A549 (cell line): Measurements from ENCODE around the gene ZSCAN12. TPM values are rescaled to one million over a fixed set of nuclear protein-coding genes. Genes with fewer than 3 reads are reported as not detected.
"Not testable (repeated sequence)": the region's sequence is repeated elsewhere in the genome, so short reads cannot be mapped to it uniquely, and the experiment has no call there.

ENCODE experiments used
- ATAC-seq, 2 experiments: fragments of 200-7000 bp in 1 of 2; fragments of >200 bp in 1 of 2; cut with Nextera tagmentation in 1 of 2; cut with Tn5 transposase in 1 of 2; 3 replicates each; pipeline versions ENCODE4 v1.8.0 to v1.9.1; 2018 to 2020; ENCODE audit warnings: mild to moderate bottlenecking in 1 of 2, moderate library complexity in 1 of 2
- CTCF ChIA-PET: fragments of 300-600 bp; sonication (Branson Sonifier 250); formaldehyde crosslinking; extraction: SDS; loops from one replicate; lab custom pipeline; 2021; ENCODE audit warnings: antibody characterized with exemption, inconsistent platforms; lab: Yijun Ruan, JAX
- POLR2A ChIA-PET: fragments of 350-600 bp; formaldehyde crosslinking; extraction: SDS; loops from one replicate; lab custom pipeline; 2021; ENCODE audit warnings: antibody characterized with exemption, inconsistent platforms; lab: Yijun Ruan, JAX
- DNase-seq, 2 experiments: peaks; one replicate each; pipeline versions ENCODE4 v3.0.0 to v3.0.0-alpha.2; 2011 to 2016; ENCODE audit warnings: low read depth in 1 of 2, low spot score in 1 of 2
- FAIRE-seq: peaks from 2 replicates; lab custom pipeline; 2011; peaks lifted over from hg19 to GRCh38; lab: Jason Lieb, UNC
- H3K27ac ChIP-seq, 2 experiments: fragments of >200 bp; sonication (Bioruptor Twin); formaldehyde crosslinking; 3 replicates each; pipeline ENCODE4 v1.5.1; 2016 to 2017
- H3K4me1 ChIP-seq: fragments of >200 bp; sonication (Bioruptor Twin); formaldehyde crosslinking; 3 replicates; pipeline ENCODE4 v1.6.1; 2016
- H3K4me2 ChIP-seq: fragments of >200 bp; sonication (Bioruptor Twin); formaldehyde crosslinking; 3 replicates; pipeline ENCODE4 v1.6.1; 2016
- H3K4me3 ChIP-seq: fragments of >200 bp; sonication (Bioruptor Twin); formaldehyde crosslinking; 3 replicates; pipeline ENCODE4 v1.5.1; 2016
- H3K9me3 ChIP-seq: fragments of >200 bp; sonication (Bioruptor Twin); formaldehyde crosslinking; 3 replicates; pipeline ENCODE4 v1.6.1; 2016
- HOXB5 ChIP-seq: fragments of 250-450 bp; sonication (Bioruptor Pico); IDR thresholded peaks from 2 replicates; pipeline ENCODE4 v1.5.0; 2020; ENCODE audit warnings: mild to moderate bottlenecking, moderate library complexity
- MAFK ChIP-seq: fragments of 450-650 bp; IDR thresholded peaks from 2 replicates; pipeline ENCODE4 v1.6.1; 2014; ENCODE audit not compliant: partially characterized antibody
- NFE2L2 ChIP-seq: fragments of 150-350 bp; conservative IDR thresholded peaks from 2 replicates; pipeline ENCODE4 v1.6.1; 2014; ENCODE audit warnings: low read length
- POLR2AphosphoS2 ChIP-seq: conservative IDR thresholded peaks from 2 replicates; pipeline ENCODE4 v1.6.1; 2012; ENCODE audit warnings: low read length, improper control_type of control experiment, inconsistent platforms
- RNF2 ChIP-seq: fragments of 200-600 bp; sonication (generic); IDR thresholded peaks from 2 replicates; pipeline ENCODE4 v1.6.1; 2016; ENCODE audit warnings: low read depth, mild to moderate bottlenecking, antibody characterized with exemption, moderate library complexity, borderline replicate concordance
- ZNF302 ChIP-seq: fragments of 250-450 bp; sonication (Bioruptor Pico); IDR thresholded peaks from 2 replicates; pipeline ENCODE4 v1.9.0; 2021; ENCODE audit warnings: inconsistent platforms, mild to moderate bottlenecking, moderate library complexity
- WGBS: methylation state at CpG from one replicate; pipeline ENCODE4 v1.1.6; 2017; ENCODE audit errors: missing lambda C conversion rate; 5-methylcytosine and 5-hydroxymethylcytosine counted together
- polyA plus RNA-seq, 4 experiments: library from polyadenylated mRNA; depleted of rRNA in 3 of 4; stranded (reverse); fragments of >200 nt; fragmentation: RNase III in 1 of 4; extraction: RNeasy Plus Mini Kit Qiagen cat#74134 plus additional on column Dnase treatment in 1 of 4; gene quantifications; 2 replicates in 3 of 4; 3 replicates in 1 of 4; pipeline ENCODE4 v1.2.3, GENCODE V29; 2011 to 2017
- TF ChIP-seq, protein P1 (sequence below): fragments of >200 bp; sonication (Bioruptor Twin); formaldehyde crosslinking; IDR thresholded peaks from 3 replicates; pipeline ENCODE4 v1.5.1; 2016
- TF ChIP-seq, protein P2 (sequence below): IDR thresholded peaks from 2 replicates; pipeline ENCODE4 v1.6.1; 2012; ENCODE audit warnings: low read depth, borderline replicate concordance

Gene ZSCAN12
- polyA plus RNA-seq, 2 of the 4 experiments (the other 2 are of a cell fraction) = 1.9 to 3.3 TPM

DNA sequence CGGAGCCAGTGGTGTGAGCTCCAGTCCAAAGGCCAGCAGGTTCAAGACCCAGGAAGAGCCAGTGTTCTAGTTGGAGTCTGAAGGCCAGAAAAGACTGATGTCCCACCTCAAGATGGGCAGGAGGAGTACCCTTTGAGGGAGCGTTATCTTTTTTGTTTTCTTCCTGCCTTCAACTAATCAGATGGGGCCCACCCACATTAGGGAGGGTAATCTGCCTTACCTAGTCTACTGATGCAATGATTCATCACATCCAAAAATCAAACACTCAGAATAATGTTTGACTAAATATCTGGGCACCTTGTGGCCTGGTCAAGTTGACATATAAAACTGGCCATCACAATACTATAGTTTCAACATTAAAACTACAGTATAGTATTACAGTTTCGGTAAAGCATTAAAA lies 30.1 kb downstream of the ZSCAN12 start:
- H3K4me3 ChIP-seq = no peak overlapping the region
- peaks cover 10% of the 10 kb centered on the region; the same call in 2 of the 3 replicates for H3K9me3 ChIP-seq
- ChIA-PET CTCF (no interaction called here), POLR2A (no interaction called here)
- 86% methylated on average over 3 of the region's 3 CpGs for WGBS
- H3K4me2 ChIP-seq = no peak overlapping the region
- DNase-seq (no peak), ATAC-seq (no peak), FAIRE-seq (no peak)
- H3K27ac ChIP-seq = no peak overlapping the region
- no peaks in the 10 kb centered on the region for H3K4me1 ChIP-seq
- TF ChIP-seq POLR2AphosphoS2 (no peak), HOXB5 (CRISPR knock-in tag) (no peak)

DNA sequence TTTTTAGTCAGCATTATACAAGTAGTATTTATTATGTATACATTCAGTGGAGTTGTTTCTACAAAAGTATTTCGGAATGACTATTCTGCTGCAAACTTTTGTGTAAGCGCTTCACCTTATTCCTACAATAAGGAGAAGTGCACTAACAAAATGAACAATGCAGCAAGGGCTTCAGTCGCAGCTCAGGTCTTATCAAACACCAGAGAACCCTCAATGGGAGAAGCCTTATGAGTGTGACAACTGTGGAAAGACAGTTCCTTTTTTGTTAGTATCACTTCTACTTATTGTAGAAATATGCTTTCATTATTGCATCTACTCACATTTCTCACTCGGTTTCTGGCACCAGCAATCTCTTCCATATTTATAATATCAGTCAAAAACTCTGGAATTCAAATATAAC lies 31.0 kb downstream of the ZSCAN12 start:
- FAIRE-seq (no peak), ATAC-seq (no peak), DNase-seq (no peak)
- no peak for TF ChIP-seq RNF2
- no peak overlapping the region for H3K27ac ChIP-seq
- no peaks in the 10 kb centered on the region for H3K4me1 ChIP-seq
- H3K4me2 ChIP-seq = no peak overlapping the region
- H3K9me3 ChIP-seq = peaks cover 10% of the 10 kb centered on the region; the same call in 2 of the 3 replicates
- ChIA-PET CTCF (no interaction called here), POLR2A (no interaction called here)
- 84% methylated on average over 4 of the region's 4 CpGs for WGBS
- no peak overlapping the region for H3K4me3 ChIP-seq

DNA sequence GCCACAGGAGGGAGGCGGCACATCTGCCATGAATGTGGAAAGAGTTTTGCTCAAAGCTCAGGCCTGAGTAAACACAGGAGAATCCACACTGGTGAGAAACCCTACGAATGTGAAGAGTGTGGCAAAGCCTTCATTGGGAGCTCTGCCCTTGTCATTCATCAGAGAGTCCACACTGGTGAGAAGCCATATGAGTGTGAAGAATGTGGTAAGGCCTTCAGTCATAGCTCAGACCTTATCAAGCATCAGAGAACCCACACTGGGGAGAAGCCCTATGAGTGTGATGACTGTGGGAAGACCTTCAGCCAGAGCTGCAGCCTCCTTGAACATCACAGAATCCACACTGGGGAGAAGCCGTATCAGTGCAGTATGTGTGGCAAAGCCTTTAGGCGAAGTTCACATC lies 34.0 kb downstream of the ZSCAN12 start:
- CTCF ChIA-PET = interaction anchor here (1.6 kb wide), 1 partner anchor 9 kb away, joined by 10 read pairs; no protein-coding TSS in a partner anchor
- H3K4me2 ChIP-seq, FAIRE-seq, POLR2A ChIA-PET, H3K4me3 ChIP-seq, ATAC-seq, H3K27ac ChIP-seq, DNase-seq, H3K4me1 ChIP-seq: not testable (repeated sequence)
- H3K9me3 ChIP-seq = peaks cover 10% of the 10 kb centered on the region; the same call in 2 of the 3 replicates
- 80% methylated on average over 4 of the region's 4 CpGs for WGBS

DNA sequence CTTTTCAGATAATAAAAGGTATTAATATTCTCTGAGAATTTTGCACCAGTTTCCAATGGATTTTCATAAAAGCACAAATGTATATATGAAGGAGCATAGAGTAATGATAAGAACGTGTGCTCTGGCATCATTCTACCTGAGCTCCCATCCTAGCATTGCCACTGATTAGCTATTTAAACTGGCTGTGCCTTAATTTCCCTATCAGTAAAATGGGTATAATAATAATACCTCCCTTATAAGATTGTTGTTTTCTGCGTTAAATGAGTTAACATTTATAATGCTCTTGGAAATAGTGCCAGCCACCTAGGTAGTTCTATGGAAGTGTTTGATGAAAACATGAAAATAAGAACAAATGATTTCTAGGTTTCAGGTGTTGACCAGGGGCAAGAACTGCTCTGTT lies 38.6 kb downstream of the ZSCAN12 start:
- ATAC-seq = no peak
- FAIRE-seq = no peak
- TF ChIP-seq, protein P1, sequence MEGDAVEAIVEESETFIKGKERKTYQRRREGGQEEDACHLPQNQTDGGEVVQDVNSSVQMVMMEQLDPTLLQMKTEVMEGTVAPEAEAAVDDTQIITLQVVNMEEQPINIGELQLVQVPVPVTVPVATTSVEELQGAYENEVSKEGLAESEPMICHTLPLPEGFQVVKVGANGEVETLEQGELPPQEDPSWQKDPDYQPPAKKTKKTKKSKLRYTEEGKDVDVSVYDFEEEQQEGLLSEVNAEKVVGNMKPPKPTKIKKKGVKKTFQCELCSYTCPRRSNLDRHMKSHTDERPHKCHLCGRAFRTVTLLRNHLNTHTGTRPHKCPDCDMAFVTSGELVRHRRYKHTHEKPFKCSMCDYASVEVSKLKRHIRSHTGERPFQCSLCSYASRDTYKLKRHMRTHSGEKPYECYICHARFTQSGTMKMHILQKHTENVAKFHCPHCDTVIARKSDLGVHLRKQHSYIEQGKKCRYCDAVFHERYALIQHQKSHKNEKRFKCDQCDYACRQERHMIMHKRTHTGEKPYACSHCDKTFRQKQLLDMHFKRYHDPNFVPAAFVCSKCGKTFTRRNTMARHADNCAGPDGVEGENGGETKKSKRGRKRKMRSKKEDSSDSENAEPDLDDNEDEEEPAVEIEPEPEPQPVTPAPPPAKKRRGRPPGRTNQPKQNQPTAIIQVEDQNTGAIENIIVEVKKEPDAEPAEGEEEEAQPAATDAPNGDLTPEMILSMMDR = no peak
- TF ChIP-seq, protein P2, sequence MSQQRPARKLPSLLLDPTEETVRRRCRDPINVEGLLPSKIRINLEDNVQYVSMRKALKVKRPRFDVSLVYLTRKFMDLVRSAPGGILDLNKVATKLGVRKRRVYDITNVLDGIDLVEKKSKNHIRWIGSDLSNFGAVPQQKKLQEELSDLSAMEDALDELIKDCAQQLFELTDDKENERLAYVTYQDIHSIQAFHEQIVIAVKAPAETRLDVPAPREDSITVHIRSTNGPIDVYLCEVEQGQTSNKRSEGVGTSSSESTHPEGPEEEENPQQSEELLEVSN = no peak
- Histone ChIP-seq H3K4me2 (no peak overlapping the region), H3K4me3 (no peak overlapping the region), H3K9me3 (peaks cover 10% of the 10 kb centered on the region; the same call in 2 of the 3 replicates), H3K27ac (no peak overlapping the region), H3K4me1 (peaks cover 9% of the 10 kb centered on the region)
- WGBS = 93% methylated on average over 2 of the region's 2 CpGs
- ChIA-PET CTCF (no interaction called here), POLR2A (no interaction called here)
- DNase-seq = no peak

DNA sequence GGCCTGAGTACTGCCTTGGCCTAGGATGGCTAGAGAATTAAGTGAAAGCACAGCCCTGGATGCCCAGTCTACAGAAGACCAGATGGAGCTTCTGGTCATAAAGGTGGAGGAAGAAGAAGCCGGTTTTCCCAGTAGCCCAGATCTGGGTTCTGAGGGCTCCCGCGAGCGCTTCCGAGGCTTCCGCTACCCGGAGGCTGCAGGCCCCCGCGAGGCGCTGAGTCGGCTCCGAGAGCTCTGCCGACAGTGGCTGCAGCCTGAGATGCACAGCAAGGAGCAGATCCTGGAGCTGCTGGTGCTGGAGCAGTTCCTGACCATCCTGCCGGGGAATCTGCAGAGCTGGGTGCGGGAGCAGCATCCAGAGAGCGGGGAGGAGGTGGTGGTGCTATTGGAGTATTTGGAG lies 40.0 kb downstream of the ZSCAN12 start:
- POLR2A ChIA-PET = not testable (repeated sequence)

DNA sequence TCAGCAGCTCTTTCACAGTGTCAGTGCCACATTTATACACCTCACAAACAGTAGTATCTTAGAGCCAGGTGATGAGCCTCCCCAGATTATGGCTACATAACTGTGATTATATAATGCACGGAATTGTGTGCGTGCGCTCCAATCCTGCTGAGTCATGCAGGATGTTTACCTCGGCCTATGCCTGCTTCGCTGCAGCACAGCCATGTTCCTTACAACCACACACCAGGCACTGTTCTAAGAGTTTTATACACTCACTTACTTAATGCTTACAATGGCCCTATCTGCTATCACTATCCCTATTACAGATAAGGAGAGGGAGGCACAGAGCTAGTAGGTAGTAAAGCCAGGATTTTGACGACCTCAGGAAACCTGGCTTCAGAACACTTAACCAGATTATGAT lies 42.5 kb downstream of the ZSCAN12 start:
- no peak for FAIRE-seq
- Histone ChIP-seq H3K4me3 (no peak overlapping the region), H3K9me3 (no peaks in the 10 kb centered on the region), H3K4me1 (peaks cover 19% of the 10 kb centered on the region), H3K4me2 (no peak overlapping the region), H3K27ac (peak overlapping the region; percentile 56 to 87; a peak in 4 of 6 replicates)
- DNase-seq = no peak
- CTCF ChIA-PET = interaction anchor here (1.4 to 3.3 kb wide), 9 partner anchors 8 to 225 kb away, joined by 3 to 17 read pairs (median 10); partner anchors contain the start of gene ZKSCAN8
- no peak for ATAC-seq
- POLR2A ChIA-PET = no interaction called here
- TF ChIP-seq MAFK = peak; percentile 55
- TF ChIP-seq ZNF302 (CRISPR knock-in tag) = no peak
- TF ChIP-seq NFE2L2 = peak; percentile 56; the same call in 1 of the 2 replicates
- WGBS = 83% methylated on average over 6 of the region's 6 CpGs

More for the DNA sequence above, 40.0 kb downstream of the ZSCAN12 start:
- FAIRE-seq, H3K9me3 ChIP-seq, H3K4me2 ChIP-seq, H3K27ac ChIP-seq, H3K4me3 ChIP-seq, DNase-seq, ATAC-seq: not testable (repeated sequence)
- H3K4me1 ChIP-seq = peaks cover 14% of the 10 kb centered on the region
- WGBS = 100% methylated on average over 1 of the region's 16 CpGs
- CTCF ChIA-PET = interaction anchor here (1.0 to 1.1 kb wide), 2 partner anchors 14 to 25 kb away, joined by 3 read pairs; no protein-coding TSS in a partner anchor
